ENCODE measurements around the gene PHF19. TPM values are rescaled to one million over a fixed set of nuclear protein-coding genes. Genes with fewer than 3 reads are reported as not detected.

The PHF19 gene
- polyA plus RNA-seq, 1 donor (not counting 4 experiments of a cell fraction or from before 2014, with no cell fraction given): 11.7 TPM

DNA sequence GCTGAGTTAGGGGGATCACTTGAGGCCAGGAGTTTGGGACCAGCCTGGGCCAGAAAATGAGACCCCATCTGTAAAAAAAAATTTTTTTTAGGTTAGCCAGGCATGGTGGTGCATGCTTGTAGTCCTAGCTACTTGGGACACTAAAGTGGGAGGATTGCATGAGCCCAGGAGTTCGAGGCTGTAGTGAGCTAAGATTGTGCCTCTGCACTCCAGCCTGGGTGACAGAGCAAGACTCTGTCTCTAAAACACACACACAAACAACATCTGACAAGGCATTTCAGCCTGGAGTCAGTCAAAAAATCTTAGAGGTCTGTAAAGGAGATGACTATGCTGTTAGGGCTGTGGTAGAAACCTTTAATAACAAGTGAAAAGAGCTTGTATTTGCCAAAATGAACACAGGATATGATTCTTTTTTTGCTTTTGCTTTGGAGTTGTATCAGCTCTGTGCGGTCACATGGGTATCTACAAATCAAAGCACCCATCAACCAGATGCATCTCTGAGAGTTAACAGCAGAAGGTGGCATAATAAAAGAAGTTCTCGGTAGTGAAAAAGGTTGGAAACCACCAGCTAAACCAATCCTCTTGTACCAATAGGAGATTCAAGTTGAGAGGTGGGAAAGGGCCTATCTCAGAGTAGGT lies 30.6 kb downstream of the PHF19 start:
- Histone ChIP-seq H3K79me2 (ENCODE audit: control insufficient read depth, insufficient read depth, low read length) (peaks cover 15% of the 10 kb centered on the region), H3K4me2 (ENCODE audit: control insufficient read depth, extremely low read depth, insufficient read depth, low read depth, low read length) (no peak overlapping the region), H3K27me3 (ENCODE audit: control insufficient read depth, extremely low read depth, insufficient read depth, low read length) (no peaks in the 10 kb centered on the region), H3K27ac (ENCODE audit: control insufficient read depth, insufficient read depth, low read length) (no peak overlapping the region), H4K20me1 (ENCODE audit: control insufficient read depth, extremely low read depth, insufficient read depth, low read length) (no peaks in the 10 kb centered on the region), H2AFZ (ENCODE audit: control insufficient read depth, low read length) (no peak overlapping the region), H3K4me1 (ENCODE audit: control insufficient read depth, extremely low read depth, insufficient read depth, low read length) (peaks cover 12% of the 10 kb centered on the region), H3K9ac (ENCODE audit: control insufficient read depth, extremely low read depth, insufficient read depth, low read length) (no peak overlapping the region), H3K36me3 (ENCODE audit: control insufficient read depth in 2 of 2, extremely low read depth in 1 of 2, insufficient read depth in 2 of 2, low read length in 2 of 2) (no peaks in the 10 kb centered on the region), H3K9me1 (ENCODE audit: control insufficient read depth, extremely low read depth, insufficient read depth, low read length) (no peaks in the 10 kb centered on the region), H3K9me3 (ENCODE audit: control insufficient read depth, low read depth, low read length) (no peaks in the 10 kb centered on the region), H3K4me3 (ENCODE audit: control insufficient read depth in 2 of 3, extremely low read depth in 1 of 3, insufficient read depth in 2 of 3, low read depth in 1 of 3, low read length in 3 of 3) (no peak overlapping the region)
- FAIRE-seq (no peak), DNase-seq (ENCODE audit: low read depth, low spot score) (no peak)
- no peak for TF ChIP-seq EZH2 (IDR thresholded peaks at IDR 0.05; ENCODE audit: low read length)
- TF ChIP-seq, protein P1, sequence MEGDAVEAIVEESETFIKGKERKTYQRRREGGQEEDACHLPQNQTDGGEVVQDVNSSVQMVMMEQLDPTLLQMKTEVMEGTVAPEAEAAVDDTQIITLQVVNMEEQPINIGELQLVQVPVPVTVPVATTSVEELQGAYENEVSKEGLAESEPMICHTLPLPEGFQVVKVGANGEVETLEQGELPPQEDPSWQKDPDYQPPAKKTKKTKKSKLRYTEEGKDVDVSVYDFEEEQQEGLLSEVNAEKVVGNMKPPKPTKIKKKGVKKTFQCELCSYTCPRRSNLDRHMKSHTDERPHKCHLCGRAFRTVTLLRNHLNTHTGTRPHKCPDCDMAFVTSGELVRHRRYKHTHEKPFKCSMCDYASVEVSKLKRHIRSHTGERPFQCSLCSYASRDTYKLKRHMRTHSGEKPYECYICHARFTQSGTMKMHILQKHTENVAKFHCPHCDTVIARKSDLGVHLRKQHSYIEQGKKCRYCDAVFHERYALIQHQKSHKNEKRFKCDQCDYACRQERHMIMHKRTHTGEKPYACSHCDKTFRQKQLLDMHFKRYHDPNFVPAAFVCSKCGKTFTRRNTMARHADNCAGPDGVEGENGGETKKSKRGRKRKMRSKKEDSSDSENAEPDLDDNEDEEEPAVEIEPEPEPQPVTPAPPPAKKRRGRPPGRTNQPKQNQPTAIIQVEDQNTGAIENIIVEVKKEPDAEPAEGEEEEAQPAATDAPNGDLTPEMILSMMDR (optimal IDR thresholded peaks at IDR 0.05 in 1 of 3, IDR thresholded peaks at IDR 0.05 in 1 of 3, conservative IDR thresholded peaks at IDR 0.05 in 1 of 3; ENCODE audit: extremely low read depth in 1 of 3, insufficient read depth in 2 of 3, low read length in 3 of 3): no peak
- dilution Hi-C loops (cut with MboI; ENCODE audit: extremely low pct_ligation_motif_present, low sequenced_read_pairs): no loop called here

- H3K36me3 ChIP-seq (ENCODE audit: control insufficient read depth in 2 of 2, extremely low read depth in 1 of 2, insufficient read depth in 2 of 2, low read length in 2 of 2): no peaks in the 10 kb centered on the region
- H3K27ac ChIP-seq (ENCODE audit: control insufficient read depth, insufficient read depth, low read length): no peak overlapping the region
- H4K20me1 ChIP-seq (ENCODE audit: control insufficient read depth, extremely low read depth, insufficient read depth, low read length): no peaks in the 10 kb centered on the region
- H3K9me3 ChIP-seq (ENCODE audit: control insufficient read depth, low read depth, low read length): no peaks in the 10 kb centered on the region
- H3K4me3 ChIP-seq (ENCODE audit: control insufficient read depth in 2 of 3, extremely low read depth in 1 of 3, insufficient read depth in 2 of 3, low read depth in 1 of 3, low read length in 3 of 3): no peak overlapping the region
- H3K9ac ChIP-seq (ENCODE audit: control insufficient read depth, extremely low read depth, insufficient read depth, low read length): no peak overlapping the region
- H3K4me1 ChIP-seq (ENCODE audit: control insufficient read depth, extremely low read depth, insufficient read depth, low read length): peaks cover 12% of the 10 kb centered on the region
- dilution Hi-C loops (cut with MboI; ENCODE audit: extremely low pct_ligation_motif_present, low sequenced_read_pairs): no loop called here
- FAIRE-seq (no peak), DNase-seq (ENCODE audit: low read depth, low spot score) (no peak)
- no peak overlapping the region for H2AFZ ChIP-seq (ENCODE audit: control insufficient read depth, low read length)
- H3K9me1 ChIP-seq (ENCODE audit: control insufficient read depth, extremely low read depth, insufficient read depth, low read length): no peaks in the 10 kb centered on the region
- H3K79me2 ChIP-seq (ENCODE audit: control insufficient read depth, insufficient read depth, low read length): peaks cover 22% of the 10 kb centered on the region
- no peaks in the 10 kb centered on the region for H3K27me3 ChIP-seq (ENCODE audit: control insufficient read depth, extremely low read depth, insufficient read depth, low read length)
- no peak overlapping the region for H3K4me2 ChIP-seq (ENCODE audit: control insufficient read depth, extremely low read depth, insufficient read depth, low read depth, low read length)
- TF ChIP-seq EZH2 (IDR thresholded peaks at IDR 0.05; ENCODE audit: low read length): no peak
- TF ChIP-seq, protein P1 (optimal IDR thresholded peaks at IDR 0.05 in 1 of 3, IDR thresholded peaks at IDR 0.05 in 1 of 3, conservative IDR thresholded peaks at IDR 0.05 in 1 of 3; ENCODE audit: extremely low read depth in 1 of 3, insufficient read depth in 2 of 3, low read length in 3 of 3): no peak
These were observed 31.7 kb downstream of the PHF19 start for GRCh38 chr9:120845255-120845654.
